GM18867 (cell line): ENCODE data around the gene CAMKK1.

Experiments used
- ATAC-seq: cut with Tn5 transposase; IDR thresholded peaks from one replicate; pipeline ENCODE4 v1.9.1; 2021; ENCODE audit warnings: mild to moderate bottlenecking, moderate library complexity; ENCODE audit not compliant: unreplicated experiment

CAMKK1 gene

DNA sequence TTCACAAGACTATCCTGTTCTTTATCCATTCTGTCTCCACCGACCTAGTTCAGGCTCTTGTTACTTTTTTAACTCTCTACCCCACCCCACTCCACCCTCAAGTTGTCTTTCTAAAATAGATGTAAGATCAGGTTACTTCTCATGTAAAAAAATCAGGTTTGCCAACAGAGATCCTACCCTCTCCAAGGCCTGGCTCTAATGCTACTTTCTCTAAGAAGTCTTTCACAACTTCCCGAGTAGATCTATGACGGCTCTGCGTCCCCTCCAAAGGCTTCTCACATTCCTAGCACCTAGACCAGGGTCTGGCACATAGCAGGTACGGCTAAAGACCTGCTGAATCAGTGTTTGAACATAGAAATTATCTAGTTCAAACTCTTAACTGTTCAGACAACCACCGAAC is 77.7 kb downstream of the CAMKK1 start:
- ATAC-seq: no peak

DNA sequence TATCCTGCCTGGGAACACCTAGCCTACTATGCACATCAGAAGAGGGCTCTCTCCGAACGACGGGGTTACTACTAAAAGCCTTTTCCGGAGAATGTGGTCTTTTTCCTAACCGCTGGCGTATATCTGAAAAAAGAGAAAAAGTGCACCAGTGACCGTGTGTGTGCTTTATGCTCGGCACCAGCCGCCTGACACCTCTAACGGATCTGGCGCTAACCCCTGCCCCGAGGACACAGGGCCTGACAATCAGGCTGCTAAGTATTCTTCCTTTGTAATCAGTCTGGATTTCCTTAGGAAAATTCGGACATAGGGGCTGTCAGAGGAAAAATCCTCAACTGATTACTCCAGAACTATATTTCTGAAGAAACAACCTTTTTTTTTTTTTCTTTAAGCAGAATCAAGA is 78.5 kb downstream of the CAMKK1 start:
- ATAC-seq: no peak

DNA sequence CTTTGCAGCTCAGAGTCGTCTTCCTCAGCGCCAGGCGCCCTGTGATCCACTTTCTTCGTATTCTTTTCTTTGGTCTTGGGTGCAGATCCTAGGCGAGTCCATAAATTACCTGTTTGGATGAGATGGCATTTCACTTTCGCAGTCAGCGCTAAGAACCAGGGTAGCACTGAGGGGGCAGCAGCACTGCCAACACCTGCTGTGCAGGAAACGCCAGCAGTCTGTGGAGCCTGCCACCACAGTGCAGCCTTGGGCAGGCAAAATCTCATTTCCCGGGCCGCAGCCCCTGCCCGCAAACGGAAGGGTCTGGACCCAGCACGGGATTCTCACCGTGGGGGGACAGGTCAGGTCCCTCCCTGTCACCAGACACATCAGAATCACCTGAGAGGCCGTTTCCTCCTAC is 79.7 kb downstream of the CAMKK1 start:
- ATAC-seq: no peak

DNA sequence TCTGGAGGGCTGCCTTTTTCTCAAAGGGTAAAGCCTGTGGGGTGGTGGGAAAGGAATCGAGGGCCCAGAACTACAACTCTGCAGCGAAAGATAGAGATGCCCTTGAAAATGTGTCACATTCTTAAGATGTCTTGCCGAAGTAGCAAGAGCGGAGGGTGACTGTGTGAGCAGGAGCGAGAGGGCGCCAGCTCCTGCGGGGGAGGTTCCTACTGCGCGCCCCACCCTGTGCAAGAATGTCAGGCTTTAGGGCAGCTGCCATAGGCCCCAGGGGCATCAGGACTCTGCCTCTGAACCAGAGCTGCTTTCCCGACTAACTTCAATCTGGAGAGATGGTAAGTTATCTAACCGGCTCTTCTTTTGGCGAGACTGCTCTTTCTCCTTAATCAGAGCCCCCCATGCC is 80.1 kb downstream of the CAMKK1 start:
- ATAC-seq: no peak

DNA sequence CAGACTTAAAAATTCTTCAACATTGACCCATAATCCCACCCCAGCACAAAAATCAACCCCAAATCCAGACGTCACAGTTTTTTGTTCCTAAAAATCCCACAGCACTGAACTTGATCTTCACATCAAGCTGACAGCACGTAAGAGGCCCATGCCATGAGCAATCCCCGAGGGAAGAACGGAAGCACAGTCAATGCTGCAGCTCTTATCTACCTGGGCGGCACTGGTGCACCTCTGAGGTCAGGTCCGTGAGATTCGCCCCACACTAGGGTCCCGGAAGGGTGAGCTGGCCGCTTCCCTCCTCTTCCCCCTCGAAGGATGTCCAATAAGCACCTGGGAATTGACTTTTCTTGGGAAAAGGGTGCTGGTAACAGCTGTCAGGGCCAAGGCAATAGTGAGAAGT is 80.6 kb downstream of the CAMKK1 start:
- no peak for ATAC-seq
